Muscle of back (tissue), 11 donors: Measurements from ENCODE around the gene SEC24A. TPM values are rescaled to one million over a fixed set of nuclear protein-coding genes. Genes with fewer than 3 reads are reported as not detected.
"Not testable (repeated sequence)": the region's sequence is repeated elsewhere in the genome, so short reads cannot be mapped to it uniquely, and the experiment has no call there.

Experiments
- DNase-seq, 3 donors: peaks; one replicate each; pipeline versions ENCODE4 v3.0.0 to v3.0.0-alpha.2; 2013
- polyA plus RNA-seq, 10 donors: library from polyadenylated mRNA; unstranded; fragments of 120-200 nt; gene quantifications; one replicate each; pipeline ENCODE4 v1.2.1, GENCODE V29; 2013; ENCODE audit not compliant: insufficient read length in 10 of 10

SEC24A gene
- polyA plus RNA-seq, 10 donors = 16.5 to 26.0 (median 21.5) TPM

DNA sequence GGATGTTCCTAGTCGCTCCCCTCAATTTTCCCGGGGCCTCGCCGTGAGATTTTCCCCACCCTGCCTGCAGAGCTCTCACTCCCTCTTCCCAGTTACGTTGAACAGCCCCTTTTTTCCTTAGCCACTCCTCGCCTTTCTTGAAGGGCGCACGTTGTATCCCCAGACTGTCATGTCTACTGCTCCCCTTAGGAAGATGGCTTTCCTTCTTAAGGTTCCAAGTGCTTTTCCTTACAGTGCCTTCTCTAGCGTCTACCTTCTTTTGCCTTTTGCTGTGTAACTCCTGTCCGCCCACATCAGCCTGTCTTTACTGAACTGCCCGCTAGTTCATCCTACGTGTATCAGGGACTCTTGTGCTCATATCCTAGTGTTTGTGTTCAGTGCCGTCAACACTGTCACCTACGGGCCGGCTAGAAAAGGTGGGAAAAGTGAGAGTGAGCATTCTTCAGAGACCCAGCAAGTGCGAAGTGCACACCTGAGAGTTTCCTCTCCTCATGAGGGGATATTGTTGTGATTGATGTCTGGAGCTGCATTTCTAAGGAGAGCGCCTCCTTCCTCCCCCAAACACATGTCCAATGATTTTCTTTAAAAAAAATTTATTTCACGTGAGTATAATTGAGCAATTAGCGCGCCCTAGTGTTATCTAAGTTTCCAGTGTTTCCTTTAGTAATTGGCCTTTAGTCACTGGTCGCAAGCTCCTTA, 90.5 kb downstream of the SEC24A start:
- DNase-seq = peak; percentile 27 to 79 (median 44)

DNA sequence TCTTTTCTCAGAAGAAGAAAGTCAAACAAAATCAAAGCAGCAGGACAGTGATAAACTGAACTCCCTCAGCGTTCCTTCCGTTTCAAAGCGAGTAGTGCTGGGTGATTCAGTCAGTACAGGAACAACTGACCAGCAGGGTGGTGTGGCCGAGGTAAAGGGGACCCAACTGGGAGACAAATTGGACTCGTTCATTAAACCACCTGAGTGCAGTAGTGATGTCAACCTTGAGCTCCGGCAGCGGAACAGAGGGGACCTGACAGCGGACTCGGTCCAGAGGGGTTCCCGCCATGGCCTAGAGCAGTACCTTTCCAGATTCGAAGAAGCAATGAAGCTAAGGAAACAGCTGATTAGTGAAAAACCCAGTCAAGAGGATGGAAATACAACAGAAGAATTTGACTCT, 92.5 kb downstream of the SEC24A start:
- DNase-seq = no peak

DNA sequence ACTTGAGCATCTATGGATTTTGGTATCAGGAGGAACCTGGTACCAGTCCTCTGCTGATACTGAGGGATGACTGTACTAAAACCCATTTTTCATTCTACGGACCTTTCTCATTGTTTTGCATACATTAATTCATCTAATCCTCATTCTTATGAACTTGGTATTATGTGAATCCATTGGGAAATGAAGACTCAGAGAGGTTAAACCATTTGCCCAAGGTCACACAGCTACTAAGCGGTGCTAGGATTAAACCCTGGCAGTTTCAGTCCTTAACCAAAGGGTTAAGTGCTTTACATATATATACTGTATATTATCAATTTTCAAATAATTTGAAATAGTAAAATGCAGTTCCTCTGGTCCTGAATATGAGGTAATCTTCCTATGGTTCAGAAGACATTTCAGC, 93.5 kb downstream of the SEC24A start:
- no peak for DNase-seq

DNA sequence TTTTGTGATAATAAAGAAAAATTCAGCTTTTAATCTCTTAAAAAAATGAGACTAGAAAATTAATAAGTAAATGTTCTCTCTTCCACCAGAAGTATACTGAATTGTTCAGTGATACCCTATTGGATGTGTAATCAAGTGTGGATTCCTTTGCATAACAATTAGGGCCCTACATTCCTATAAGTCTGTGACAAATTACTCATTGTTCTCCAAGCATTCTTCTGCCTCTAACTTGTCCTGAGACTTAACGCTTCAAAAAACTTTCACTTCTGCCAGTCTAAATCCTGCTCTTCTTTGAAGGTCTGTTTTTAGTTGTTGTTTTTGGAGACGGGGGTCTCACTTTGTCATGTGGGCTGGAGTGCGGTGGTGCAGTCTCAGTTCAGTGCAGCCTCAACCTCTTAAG, 100.8 kb downstream of the SEC24A start:
- no peak for DNase-seq

DNA sequence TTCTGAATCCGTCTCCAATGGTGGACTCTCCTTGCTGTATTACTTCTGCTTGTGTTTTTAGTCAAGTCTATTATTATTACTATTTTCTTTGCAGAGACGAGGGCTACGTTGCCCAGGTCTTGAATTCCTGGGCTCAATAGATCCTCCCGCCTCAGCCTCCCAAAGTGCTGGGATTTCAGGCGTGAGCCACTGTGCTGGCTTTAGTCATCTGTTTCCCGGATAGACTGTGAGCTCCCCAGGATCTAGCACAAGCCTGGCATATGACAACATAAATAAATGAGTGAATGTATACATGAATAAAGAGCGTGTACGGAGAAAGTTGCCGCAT, 109.6 kb downstream of the SEC24A start:
- no peak for DNase-seq

DNA sequence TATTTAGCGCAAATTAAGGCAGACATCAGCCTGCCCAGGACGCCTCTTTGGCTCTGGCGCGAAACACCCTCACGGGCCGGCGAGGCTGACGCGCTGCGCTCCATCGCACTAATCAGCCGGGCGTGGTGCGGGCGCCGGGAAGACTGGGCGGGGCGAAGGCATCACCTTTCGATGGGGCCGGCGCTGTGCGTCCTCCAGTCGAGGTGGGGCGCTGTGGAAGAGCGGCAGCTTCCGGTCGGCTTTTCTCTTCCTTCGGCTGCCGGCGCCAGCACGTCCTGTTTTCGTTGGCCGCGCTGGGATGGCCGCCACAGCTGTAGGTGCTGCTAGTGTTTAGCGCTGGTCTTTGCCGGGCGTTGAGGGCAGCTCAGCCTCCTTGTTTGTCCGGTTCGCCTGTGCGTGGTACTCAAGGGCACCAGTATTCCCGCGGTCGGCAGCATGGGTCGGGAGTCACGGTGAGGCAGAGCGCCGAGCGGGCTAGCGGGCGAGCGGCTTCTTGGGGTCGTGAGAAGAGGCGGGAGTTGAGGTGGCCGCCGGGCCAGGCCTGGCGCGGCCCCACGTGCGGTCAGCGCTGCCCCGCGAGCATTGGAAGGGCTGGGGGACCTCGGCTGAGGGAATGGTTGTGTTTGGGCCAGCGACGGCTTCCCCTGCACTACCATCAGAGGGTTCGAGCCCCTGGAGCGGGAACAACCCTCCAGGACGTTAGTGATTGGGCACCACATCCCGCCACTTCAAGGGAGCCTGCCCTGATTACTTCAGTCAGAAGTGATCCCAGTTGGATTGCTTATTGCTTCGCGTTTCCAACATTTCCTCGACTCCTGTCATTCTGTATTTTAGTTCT, 110.1 kb downstream of the SEC24A start, which contains the start of gene DDX46:
DDX46 (plus strand) TSS at position 276 of the 838 bp plus-strand sequence; CDS start at position 436, 160 bp downstream.
- peak; percentile 88 to 97 (median 93) for DNase-seq

DNA sequence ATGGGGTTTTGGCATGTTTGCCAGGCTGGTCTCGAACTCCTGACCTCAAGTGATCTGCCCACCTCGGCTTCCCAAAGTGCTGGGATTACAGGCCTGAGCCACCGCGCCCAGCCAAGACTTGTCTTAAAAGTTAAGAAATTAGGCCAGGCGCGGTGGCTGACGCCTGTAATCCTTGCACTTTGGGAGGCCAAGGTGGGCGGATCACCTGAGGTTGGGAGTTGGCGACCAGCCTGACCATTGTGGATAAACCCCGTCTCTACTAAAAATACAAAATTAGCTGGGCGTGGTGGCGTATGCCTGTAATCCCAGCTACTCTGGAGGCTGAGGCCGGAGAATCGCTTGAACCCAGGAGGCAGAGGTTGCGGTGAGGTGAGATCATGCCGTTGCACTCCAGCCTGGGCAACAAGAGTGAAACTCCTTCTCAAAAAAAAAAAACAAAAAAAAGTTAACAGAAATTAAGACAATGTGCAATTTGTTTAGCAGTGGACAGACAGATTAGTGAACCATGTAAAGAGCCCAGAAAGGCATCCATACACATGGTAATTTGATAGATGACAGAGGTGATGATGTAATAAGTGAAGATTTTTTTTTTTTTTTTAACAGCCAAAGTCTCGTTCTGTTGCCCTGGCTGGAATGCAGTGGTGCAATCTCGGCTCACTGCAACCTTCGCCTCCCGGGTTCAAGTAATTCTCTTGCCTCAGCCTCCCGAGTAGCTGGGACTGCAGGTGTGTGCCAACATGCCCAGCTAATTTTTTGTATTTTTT, 119.1 kb downstream of the SEC24A start:
- DNase-seq = not testable (repeated sequence)

DNA sequence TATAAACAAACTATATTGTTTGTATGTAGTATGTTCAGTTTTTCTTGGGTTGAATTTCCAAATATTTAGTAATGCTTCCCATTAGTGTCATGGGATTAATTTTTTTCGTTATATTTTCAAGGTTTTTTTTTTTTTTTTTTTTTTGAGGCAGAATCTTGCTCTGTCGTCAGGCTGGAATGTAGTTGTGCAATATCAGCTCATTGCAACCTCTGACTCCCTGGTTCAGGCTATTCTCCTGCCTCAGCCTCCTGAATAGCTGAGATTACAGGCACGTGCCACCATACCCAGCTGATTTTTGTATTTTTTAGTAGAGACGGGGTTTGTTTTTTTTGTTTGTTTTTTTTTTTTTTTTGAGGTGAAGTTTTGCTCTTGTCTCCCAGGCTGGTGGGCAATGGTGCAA, 120.6 kb downstream of the SEC24A start:
- no peak for DNase-seq

DNA sequence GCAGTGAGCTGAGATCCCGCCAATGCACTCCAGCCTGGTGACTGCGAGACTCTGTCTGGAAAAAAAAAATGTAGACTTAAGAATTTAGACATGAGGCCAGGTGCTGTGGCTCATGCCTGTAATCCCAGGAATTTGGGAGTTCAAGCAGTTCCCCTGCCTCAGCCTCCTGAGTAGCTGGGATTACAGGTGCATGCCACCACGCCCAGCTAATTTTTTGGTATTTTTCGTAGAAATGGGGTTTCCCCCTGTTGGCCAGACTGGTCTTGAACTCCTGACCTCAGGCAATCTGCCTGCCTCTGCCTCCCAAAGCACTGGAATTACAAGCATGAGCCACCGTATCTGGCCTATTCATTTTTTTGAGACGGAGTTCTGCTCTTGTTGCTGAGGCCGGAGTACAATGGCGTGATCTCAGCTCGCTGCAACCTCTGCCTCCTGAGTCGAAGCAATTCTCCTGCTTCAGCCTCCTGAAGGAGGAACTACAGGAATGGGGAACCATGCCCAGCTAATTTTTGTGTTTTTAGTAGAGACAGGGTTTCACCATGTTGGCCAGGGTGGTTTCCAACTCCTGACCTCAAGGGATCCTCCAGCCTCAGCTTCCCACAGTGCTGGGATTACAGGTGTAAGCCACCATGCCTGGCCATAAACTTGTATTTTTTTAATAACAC, 124.0 kb downstream of the SEC24A start:
- no peak for DNase-seq

DNA sequence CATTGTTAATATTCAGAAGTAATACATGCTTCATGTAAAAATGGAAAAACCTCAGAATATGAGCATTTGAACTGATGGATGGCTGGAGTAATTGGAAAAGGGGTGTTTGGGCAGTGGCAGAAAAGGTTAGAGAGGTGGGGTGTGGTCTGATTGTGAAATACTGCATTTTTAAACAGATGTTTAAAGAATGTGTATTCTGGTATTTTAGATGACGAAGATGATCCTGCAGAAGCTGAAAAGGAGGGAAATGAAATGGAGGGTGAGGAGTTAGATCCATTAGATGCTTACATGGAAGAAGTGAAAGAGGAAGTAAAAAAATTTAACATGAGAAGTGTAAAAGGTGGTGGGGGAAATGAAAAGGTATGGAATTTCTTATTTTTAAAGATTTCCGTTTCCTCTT, 128.8 kb downstream of the SEC24A start:
- no peak for DNase-seq

Other genes with a start within 250 kb of the SEC24A start
- 10 to 100 TPM; 20.9 to 29.7 (median 25.7) TPM for gene CDKN2AIPNL, start 236.9 kb upstream of the SEC24A start, polyA plus RNA-seq
- 1 to 10 TPM in 8 of 10 donors, under 1 TPM in 2; 0.70 to 3.9 (median 1.5) TPM for gene JADE2, start 123.1 kb upstream of the SEC24A start, polyA plus RNA-seq
- 10 to 100 TPM; 26.5 to 48.1 (median 34.7) TPM for gene SAR1B, start 16.0 kb upstream of the SEC24A start, polyA plus RNA-seq
- gene CAMLG, start 89.8 kb downstream of the SEC24A start, polyA plus RNA-seq = 10 to 100 TPM; 44.1 to 58.9 (median 55.4) TPM
- 10 to 100 TPM; 42.8 to 66.9 (median 54.8) TPM for gene DDX46, start 110.0 kb downstream of the SEC24A start, polyA plus RNA-seq
- 10 to 100 TPM; 53.0 to 87.4 (median 70.8) TPM for gene C5orf24, start 197.2 kb downstream of the SEC24A start, polyA plus RNA-seq
- gene TXNDC15, start 225.6 kb downstream of the SEC24A start, polyA plus RNA-seq = 100 to 1,000 TPM in 1 of 10 donors, 10 to 100 TPM in 9; 65.3 to 110 (median 81.3) TPM